Fibroblast of peridontal ligament (primary cell): ENCODE measurements around the gene RUFY3.
A peak's percentile ranks its signal among the peaks of the same experiment; 100 is the strongest.
"Not testable (repeated sequence)": the region's sequence is repeated elsewhere in the genome, so short reads cannot be mapped to it uniquely, and the experiment has no call there.

Experiments
- DNase-seq: peaks from one replicate; pipeline ENCODE4 v3.0.0-alpha.2; 2010; ENCODE audit errors: extremely low read depth

Gene RUFY3

GRCh38 chr4:70721747-70722146 lies at the start of gene RUFY3:
RUFY3 (plus strand) TSS chr4:70721964; CDS start chr4:70722574, 610 bp downstream.
- DNase-seq: peak; percentile 99

DNA sequence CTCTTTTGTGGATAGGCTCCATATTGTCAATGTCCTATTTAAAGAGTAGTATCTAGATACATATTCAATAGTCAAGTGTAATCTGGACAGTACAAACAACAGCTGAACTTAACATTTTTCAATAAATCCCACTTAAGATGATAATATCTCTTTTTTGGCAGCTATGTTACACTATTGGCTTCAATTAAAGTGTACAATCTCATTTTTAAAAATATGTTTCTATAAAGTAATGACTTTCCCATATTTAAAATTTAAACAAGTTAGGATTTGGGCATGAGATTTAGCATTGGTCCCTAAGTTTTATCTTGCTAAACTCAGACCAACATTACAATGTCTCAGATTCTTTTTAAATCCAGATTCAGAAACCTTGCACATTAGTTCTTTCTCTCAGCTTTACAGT lies 47.6 kb upstream of the RUFY3 start:
- DNase-seq: no peak

- no peak for DNase-seq
Measured at GRCh38 chr4:70674731-70675130, 47.0 kb upstream of the RUFY3 start.

DNA sequence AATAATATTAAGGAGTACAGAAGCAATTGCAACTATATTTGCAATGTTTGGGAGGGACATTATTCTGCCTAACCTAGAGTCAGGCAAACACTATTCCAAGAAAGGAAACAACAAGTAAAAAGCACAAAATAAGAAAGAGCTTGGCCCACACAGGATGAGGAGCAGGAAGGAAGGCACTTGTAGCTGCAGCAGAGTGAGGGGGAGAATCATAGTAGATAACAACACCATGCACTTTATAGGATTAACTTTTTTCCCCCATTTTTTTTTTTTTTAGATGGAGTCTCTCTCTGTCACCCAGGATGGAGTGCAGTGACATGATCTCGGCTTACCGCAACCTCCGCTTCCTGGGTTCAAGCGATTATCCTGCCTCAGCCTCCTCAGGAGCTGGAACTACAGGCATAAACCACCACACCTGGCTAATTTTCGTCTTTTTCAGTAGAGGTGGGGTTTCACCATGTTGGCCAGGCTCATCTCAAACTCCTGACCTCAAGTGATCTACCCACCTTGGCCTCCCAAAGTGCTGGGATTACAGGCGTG lies 45.1 kb upstream of the RUFY3 start:
- DNase-seq: no peak

DNA sequence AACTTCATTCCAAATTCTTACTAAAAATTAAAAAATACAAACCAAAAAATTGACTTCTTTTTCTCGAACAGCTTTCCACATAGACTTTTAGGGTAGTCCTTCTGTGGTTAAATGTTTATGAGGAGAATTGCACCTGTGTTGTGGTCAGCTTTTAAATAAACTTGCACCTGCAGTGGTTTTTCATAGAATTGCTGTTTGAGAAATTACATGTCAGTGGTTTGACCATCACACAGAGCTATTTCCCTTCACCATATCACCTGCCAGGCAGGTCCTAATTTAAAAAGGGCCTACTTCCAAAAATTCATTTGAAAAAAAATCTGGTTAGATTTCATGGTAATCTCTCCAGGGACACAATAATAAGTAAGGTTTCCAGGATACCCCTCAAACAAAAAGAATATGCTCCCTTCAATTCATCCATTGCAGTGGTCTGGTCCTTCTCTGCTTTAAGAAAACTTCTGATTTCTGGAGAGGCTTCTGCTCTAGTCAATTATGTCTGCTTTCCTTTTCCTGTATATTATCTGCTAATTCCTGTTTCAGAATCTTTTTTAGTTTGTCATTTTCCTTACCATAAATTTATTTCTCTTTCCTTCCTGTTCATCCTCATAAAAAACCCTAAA lies 43.3 kb upstream of the RUFY3 start:
- no peak for DNase-seq

DNA sequence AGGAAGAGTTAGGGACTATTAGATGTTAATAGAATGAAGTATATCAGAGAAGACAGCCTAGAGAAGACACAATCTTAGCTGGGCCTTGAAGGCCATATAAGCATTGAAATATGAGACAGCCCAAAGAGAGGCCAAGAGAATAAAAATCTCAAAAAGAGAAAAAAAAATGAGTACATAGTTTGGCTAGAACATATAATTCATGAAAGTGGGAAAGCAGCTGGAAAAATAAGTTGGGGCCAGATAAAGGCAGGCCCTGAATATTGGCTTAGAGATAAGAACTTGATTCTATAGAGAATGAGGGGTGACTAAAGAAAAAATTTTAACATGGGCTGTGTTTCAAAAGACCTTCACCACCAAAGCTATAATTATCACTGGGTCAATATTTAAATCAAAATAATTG lies 40.8 kb upstream of the RUFY3 start:
- no peak for DNase-seq

DNA sequence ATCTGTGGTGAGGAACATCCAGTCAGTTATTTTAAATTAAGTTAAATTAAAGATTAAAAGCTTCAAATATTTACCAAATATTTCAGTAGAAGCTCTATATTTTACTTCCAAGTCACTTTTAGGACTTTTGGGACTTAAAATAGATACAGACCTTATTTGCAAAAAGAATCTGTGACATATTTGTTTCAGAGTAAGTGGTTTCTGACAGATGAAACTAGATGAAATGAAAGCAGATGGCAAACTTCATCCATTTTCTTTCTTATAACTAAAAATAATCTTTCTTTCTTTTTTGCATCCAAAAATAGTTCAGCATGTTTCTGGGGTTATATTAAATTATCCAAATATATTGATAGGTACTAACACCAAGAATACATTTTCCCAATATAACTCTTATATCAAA lies 40.1 kb upstream of the RUFY3 start:
- DNase-seq: no peak

DNA sequence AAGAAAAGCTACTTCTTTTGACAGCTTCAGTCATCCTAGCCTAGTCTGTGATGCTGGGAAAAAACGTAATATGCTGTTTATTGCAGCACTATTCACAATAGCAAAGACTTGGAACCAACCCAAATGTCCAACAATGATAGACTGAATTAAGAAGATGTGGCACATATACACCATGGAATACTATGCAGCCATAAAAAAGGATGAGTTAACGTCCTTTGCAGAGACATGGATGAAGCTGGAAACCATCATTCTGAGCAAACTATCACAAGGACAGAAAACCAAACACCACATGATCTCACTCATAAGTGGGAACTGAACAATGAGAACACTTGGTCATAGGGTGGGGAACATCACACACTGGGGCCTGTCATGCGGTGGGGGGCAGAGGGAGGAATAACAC lies 39.6 kb upstream of the RUFY3 start:
- not testable (repeated sequence) for DNase-seq

DNA sequence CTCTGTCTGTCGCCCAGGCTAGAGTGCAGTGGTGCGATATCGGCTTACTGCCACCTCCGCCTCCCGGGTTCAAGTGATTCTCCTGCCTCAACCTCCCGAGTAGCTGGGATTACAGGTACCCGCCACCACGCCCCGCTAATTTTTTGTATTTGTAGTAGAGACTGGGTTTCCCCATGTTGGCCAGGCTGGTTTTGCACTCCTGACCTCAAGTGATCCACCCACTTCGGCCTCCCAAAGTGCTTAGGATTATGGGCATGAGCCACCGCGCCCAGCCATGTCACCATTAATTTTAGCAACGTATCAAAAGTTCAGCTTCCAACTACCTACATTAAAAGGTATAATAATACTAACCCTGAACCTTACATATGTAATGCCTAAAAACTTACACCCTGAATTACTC lies 34.4 kb upstream of the RUFY3 start:
- DNase-seq: no peak

GRCh38 chr4:70687821-70688794 lies 33.7 kb upstream of the RUFY3 start, which contains the start of gene UTP3:
UTP3 (plus strand) TSS chr4:70688532; CDS start chr4:70688678, 146 bp downstream.
- DNase-seq: peak; percentile 100

- peak; percentile 11 for DNase-seq
Measured at GRCh38 chr4:70688795-70689231, 33.0 kb upstream of the RUFY3 start.

DNA sequence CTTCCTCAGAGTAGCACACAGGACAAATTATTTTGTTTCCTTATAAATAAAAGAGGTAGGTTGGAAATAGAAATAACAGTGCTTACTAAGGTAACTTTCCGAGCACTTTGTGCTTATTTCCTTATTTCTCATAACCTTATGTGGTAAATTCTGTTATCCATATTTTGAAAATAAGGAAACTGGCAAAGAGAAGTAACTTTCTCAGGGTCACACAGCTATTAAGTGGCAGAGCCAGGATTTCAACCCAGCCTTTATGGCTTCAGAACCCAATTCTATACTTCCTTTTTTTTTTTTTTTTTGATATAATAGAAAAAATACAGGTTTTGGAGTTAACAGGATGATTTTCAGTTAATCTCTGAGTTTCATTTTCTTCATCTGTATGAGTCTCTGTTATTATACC lies 30.1 kb upstream of the RUFY3 start:
- DNase-seq: no peak

GRCh38 chr4:70694633-70695032 lies 27.1 kb upstream of the RUFY3 start:
- not testable (repeated sequence) for DNase-seq

GRCh38 chr4:70698435-70698834 lies 23.3 kb upstream of the RUFY3 start:
- not testable (repeated sequence) for DNase-seq

DNA sequence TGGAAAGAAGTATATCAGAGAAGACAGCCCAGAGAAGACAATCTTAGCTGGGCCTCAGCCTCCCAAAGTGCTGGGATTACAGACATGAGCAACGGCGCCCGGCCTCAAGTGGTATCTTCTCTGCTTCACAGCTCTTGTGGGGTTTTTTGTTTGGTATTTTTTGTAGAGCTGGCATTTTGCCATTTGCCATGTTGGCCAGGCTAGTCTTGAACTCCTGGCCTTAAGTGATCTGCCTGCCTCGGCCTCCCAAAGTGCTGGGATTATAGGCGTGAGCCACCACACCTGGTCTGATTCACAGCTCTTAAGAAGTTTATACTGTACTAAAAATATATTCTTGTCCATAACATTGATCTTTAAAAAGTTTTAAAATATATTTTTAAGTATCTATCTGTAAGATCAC lies 21.1 kb upstream of the RUFY3 start:
- no peak for DNase-seq

DNA sequence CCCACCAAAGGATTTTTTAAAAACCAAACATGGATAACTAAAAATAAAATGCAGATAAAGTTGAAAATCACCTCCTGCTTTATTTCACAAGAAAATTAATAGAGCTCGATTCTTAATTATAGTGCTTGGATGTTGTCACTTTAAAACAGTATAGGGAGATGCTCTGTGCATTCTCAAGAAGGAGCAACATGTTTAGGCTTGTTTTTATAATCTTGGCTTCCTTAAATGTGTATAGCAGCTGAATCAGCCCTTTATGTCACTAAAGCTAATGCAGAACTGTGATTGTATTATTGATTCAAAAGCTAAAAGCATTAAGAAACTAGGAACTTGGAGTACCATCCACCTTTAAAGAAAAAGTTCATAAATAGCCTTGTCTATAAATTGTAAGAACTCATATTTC lies 20.5 kb upstream of the RUFY3 start:
- no peak for DNase-seq

DNA sequence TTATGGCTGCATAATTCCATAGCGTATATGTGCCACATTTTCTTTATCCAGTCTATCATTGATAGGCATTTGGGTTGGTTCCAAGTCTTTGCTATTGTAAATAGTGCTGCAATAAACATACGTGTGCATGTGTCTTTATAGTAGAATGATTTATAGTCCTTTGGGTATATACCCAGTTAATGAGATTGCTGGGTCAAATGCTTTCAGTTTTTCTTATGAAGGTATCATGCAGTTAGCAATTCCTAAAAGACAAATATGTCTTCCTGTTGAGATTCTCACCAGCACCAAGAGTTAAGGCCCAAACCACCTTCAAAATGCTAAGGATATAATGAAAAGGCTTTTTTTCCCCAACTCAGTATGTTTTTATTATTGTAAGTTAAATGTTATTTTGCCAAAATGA lies 19.2 kb upstream of the RUFY3 start:
- not testable (repeated sequence) for DNase-seq

GRCh38 chr4:70703619-70704214 lies 18.0 kb upstream of the RUFY3 start:
- DNase-seq: peak; percentile 78

DNA sequence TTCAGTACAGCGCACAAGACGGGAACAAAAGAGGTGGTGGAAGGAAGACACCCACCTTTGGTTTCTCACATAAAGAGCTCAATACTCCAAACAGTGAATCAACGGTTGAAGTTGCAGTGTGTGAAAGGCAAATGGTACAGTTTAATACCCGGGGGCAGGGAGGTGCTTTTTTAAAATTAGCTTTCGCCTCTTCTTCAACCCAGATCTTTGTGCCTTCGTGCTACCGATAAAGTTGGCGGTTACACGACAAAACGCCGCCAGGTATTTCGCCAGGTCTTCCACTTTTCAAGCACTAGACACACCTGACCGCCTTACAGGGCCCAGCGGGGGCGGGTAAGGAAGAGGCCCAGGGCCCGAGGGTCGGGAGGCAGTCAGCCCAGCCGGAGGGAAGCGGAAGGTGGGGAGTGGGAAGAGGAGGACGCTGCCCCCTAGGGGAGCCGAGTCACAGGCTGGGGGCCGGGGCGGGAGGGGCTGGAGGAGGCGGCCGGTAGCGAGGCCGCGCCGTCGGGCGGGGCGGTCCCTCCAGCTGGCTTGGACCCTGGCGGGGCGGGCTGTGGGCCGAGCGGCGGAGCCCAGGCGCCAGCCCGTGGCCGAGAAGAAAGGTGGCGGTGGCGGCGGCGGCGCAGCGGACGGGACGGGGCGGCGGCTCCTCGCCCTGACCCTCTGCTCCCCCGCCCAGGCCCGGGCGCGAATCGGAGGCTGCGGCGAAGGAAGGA lies 17.4 kb upstream of the RUFY3 start:
- DNase-seq: peak; percentile 57

GRCh38 chr4:70704931-70705182 lies 16.9 kb upstream of the RUFY3 start:
- no peak for DNase-seq

DNA sequence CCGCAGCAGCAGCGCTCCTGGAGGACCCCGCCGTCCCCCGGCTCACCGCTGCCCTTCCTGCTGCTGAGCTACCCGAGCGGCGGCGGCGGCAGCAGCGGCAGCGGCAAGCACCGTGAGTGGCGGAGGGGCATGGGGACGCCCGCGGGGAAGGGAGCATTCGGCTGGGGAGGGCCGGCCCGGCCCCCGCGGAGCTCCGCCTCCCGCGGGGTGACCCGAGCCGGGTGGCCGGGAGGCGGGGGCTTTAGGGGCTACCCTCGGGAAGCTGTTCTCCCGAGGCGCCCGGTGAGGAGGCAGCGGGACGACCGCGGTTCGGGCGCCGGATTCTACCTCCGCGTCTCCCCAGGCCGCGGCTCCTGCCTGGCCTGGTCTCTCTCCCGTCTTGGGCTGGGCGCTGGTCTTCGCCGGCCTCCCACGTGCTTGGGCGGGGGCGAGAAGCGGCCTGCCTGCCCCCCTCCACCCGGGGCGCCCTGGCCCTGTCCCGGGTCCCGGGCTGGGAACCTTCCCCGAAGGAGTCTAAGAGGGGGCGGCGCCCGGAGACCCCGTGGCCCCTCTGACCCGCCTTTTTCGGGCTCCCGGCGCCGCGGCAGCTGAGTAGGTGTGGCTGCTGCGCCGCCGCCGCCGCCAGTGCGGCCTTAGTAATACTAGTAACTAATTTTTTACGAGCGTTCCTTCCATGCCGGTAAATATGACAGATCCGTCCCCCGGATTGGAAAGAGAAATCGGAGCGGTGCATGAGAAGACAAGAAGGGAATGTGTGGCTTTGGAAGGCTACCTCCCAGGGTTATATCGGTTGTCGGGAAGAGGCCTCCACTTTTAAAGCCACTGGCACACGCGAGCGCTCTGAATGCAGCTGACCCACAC lies 16.4 kb upstream of the RUFY3 start:
- DNase-seq: peak; percentile 45
